ENCODE data around the gene MAPK8IP2. TPM values are rescaled to one million over a fixed set of nuclear protein-coding genes. Genes with fewer than 3 reads are reported as not detected.
"Not testable (repeated sequence)": the region's sequence is repeated elsewhere in the genome, so short reads cannot be mapped to it uniquely, and the experiment has no call there.

Gene MAPK8IP2
- total RNA-seq, 1 experiment from 2014 or later = 0.79 TPM

GRCh38 chr22:50633086-50633485 is 32.5 kb downstream of the MAPK8IP2 start:
- TF ChIP-seq EZH2 (IDR thresholded peaks at IDR 0.05; ENCODE audit: low read depth) (no peak), CTCF (conservative IDR thresholded peaks at IDR 0.05) (no peak)
- Histone ChIP-seq H3K27ac (no peak overlapping the region), H3K36me3 (ENCODE audit: low read depth) (no peaks in the 10 kb centered on the region), H3F3A (ENCODE audit: insufficient read depth, low read depth) (peaks cover 14% of the 10 kb centered on the region; the same call in 1 of the 2 replicates), H4K20me1 (ENCODE audit: insufficient read depth) (no peaks in the 10 kb centered on the region), H3K79me2 (ENCODE audit: low read depth) (peaks cover 7% of the 10 kb centered on the region; the same call in 1 of the 2 replicates), H3K4me1 (replicated peaks; ENCODE audit: insufficient read depth) (peaks cover 6% of the 10 kb centered on the region), H3K27me3 (ENCODE audit: insufficient read depth, low read depth) (no peaks in the 10 kb centered on the region), H2AFZ (no peak overlapping the region), H3K9me3 (ENCODE audit: insufficient read depth, low read depth) (no peaks in the 10 kb centered on the region), H3K9me2 (ENCODE audit: insufficient read depth) (no peaks in the 10 kb centered on the region), H3K4me3 (no peak overlapping the region), H3K4me2 (no peak overlapping the region)
- intact Hi-C loops (cut with micrococcal nuclease; ENCODE audit: unreplicated experiment) = no loop called here
- DNase-seq = peak in 1 of 2 experiments; percentile 41
- CTCF ChIA-PET = no interaction called here
- POLR2A ChIA-PET (ENCODE audit: unreplicated experiment) = no interaction called here
- no TSS peak for BruUV-seq (replicated peaks)

- Histone ChIP-seq H3K79me2 (ENCODE audit: low read depth) (peaks cover 3% of the 10 kb centered on the region; the same call in 1 of the 2 replicates), H3K4me3 (no peak overlapping the region), H3F3A (ENCODE audit: insufficient read depth, low read depth) (peaks cover 14% of the 10 kb centered on the region; the same call in 1 of the 2 replicates), H3K9me3 (ENCODE audit: insufficient read depth, low read depth) (no peaks in the 10 kb centered on the region), H2AFZ (no peak overlapping the region), H3K36me3 (ENCODE audit: low read depth) (no peaks in the 10 kb centered on the region), H3K9me2 (ENCODE audit: insufficient read depth) (no peaks in the 10 kb centered on the region), H3K27ac (no peak overlapping the region), H3K27me3 (ENCODE audit: insufficient read depth, low read depth) (no peaks in the 10 kb centered on the region), H4K20me1 (ENCODE audit: insufficient read depth) (no peaks in the 10 kb centered on the region), H3K4me1 (replicated peaks; ENCODE audit: insufficient read depth) (peaks cover 3% of the 10 kb centered on the region), H3K4me2 (no peak overlapping the region)
- no TSS peak for BruUV-seq (replicated peaks)
- peak in 1 of 2 experiments; percentile 32 for DNase-seq
- CTCF ChIA-PET = no interaction called here
- POLR2A ChIA-PET (ENCODE audit: unreplicated experiment) = no interaction called here
- intact Hi-C loops (cut with micrococcal nuclease; ENCODE audit: unreplicated experiment) = no loop called here
- TF ChIP-seq EZH2 (IDR thresholded peaks at IDR 0.05; ENCODE audit: low read depth) = no peak
- TF ChIP-seq CTCF (conservative IDR thresholded peaks at IDR 0.05) = no peak
These were observed 33.2 kb downstream of the MAPK8IP2 start for GRCh38 chr22:50633771-50634170.

- intact Hi-C loops (cut with micrococcal nuclease; ENCODE audit: unreplicated experiment) = no loop called here
- no TSS peak for BruUV-seq (replicated peaks)
- POLR2A ChIA-PET (ENCODE audit: unreplicated experiment) = no interaction called here
These were observed 35.0 kb downstream of the MAPK8IP2 start for GRCh38 chr22:50635591-50635990.

GRCh38 chr22:50640296-50640695 is 39.7 kb downstream of the MAPK8IP2 start:
- H3K4me1 ChIP-seq (replicated peaks; ENCODE audit: insufficient read depth); H3K79me2 ChIP-seq (ENCODE audit: low read depth); intact Hi-C loops (cut with micrococcal nuclease; ENCODE audit: unreplicated experiment); H3K27ac ChIP-seq; H3K4me2 ChIP-seq; BruUV-seq (replicated peaks); H3K9me3 ChIP-seq (ENCODE audit: insufficient read depth, low read depth); DNase-seq; H3K4me3 ChIP-seq; H3F3A ChIP-seq (ENCODE audit: insufficient read depth, low read depth); H3K36me3 ChIP-seq (ENCODE audit: low read depth); H2AFZ ChIP-seq; H4K20me1 ChIP-seq (ENCODE audit: insufficient read depth); H3K9me2 ChIP-seq (ENCODE audit: insufficient read depth); POLR2A ChIA-PET (ENCODE audit: unreplicated experiment): not testable (repeated sequence)
- CTCF ChIA-PET = interaction anchor here (0.6 kb wide), 1 partner anchor 135 kb away, joined by 3 read pairs; no protein-coding TSS in a partner anchor
- H3K27me3 ChIP-seq (ENCODE audit: insufficient read depth, low read depth) = peaks cover 23% of the 10 kb centered on the region

More at GRCh38 chr22:50635591-50635990, 35.0 kb downstream of the MAPK8IP2 start:
- H4K20me1 ChIP-seq (ENCODE audit: insufficient read depth) = no peaks in the 10 kb centered on the region
- CTCF ChIA-PET = no interaction called here
- DNase-seq = peak in 1 of 2 experiments; percentile 19
- no peaks in the 10 kb centered on the region for H3K9me2 ChIP-seq (ENCODE audit: insufficient read depth)
- no peaks in the 10 kb centered on the region for H3K4me1 ChIP-seq (replicated peaks; ENCODE audit: insufficient read depth)
- no peak overlapping the region for H3K27ac ChIP-seq
- TF ChIP-seq CTCF (conservative IDR thresholded peaks at IDR 0.05) (no peak), EZH2 (IDR thresholded peaks at IDR 0.05; ENCODE audit: low read depth) (no peak)
- H2AFZ ChIP-seq = no peak overlapping the region
- H3F3A ChIP-seq (ENCODE audit: insufficient read depth, low read depth) = 0 out of 2 replicates have a peak, but pooled peaks cover 5% of the 10 kb centered on the region
- no peaks in the 10 kb centered on the region for H3K27me3 ChIP-seq (ENCODE audit: insufficient read depth, low read depth)
- H3K79me2 ChIP-seq (ENCODE audit: low read depth) = no peaks in the 10 kb centered on the region
- no peak overlapping the region for H3K4me2 ChIP-seq
- no peaks in the 10 kb centered on the region for H3K36me3 ChIP-seq (ENCODE audit: low read depth)
- H3K9me3 ChIP-seq (ENCODE audit: insufficient read depth, low read depth) = no peaks in the 10 kb centered on the region
- no peak overlapping the region for H3K4me3 ChIP-seq

Measured in PC-9 (cell line).